Hepatocyte (in vitro differentiated cells): ENCODE data around the gene CHID1. TPM values are rescaled to one million over a fixed set of nuclear protein-coding genes. Genes with fewer than 3 reads are reported as not detected.

Experiments used
- DNase-seq: peaks from one replicate; pipeline ENCODE4 v3.0.0-alpha.2; 2016; ENCODE audit warnings: low spot score
- H2AFZ ChIP-seq: fragments of 200-600 bp; sonication (generic); 2 replicates; pipeline ENCODE4 v1.6.0; 2016; ENCODE audit warnings: antibody characterized with exemption, mild to moderate bottlenecking
- H3K27ac ChIP-seq: fragments of 200-600 bp; sonication (generic); 2 replicates; pipeline ENCODE4 v1.5.1; 2016; ENCODE audit warnings: mild to moderate bottlenecking
- H3K27me3 ChIP-seq: fragments of 200-600 bp; sonication (generic); 2 replicates; pipeline ENCODE4 v1.6.1; 2016
- H3K36me3 ChIP-seq: fragments of 200-600 bp; sonication (generic); replicated peaks from 2 replicates; pipeline ENCODE4 v1.5.1; 2016; ENCODE audit warnings: low read depth; ENCODE audit not compliant: insufficient read depth
- H3K4me1 ChIP-seq: fragments of 200-600 bp; sonication (generic); 2 replicates; pipeline ENCODE4 v1.5.1; 2016; ENCODE audit warnings: mild to moderate bottlenecking, moderate library complexity; ENCODE audit not compliant: insufficient read depth
- H3K4me2 ChIP-seq: fragments of 200-600 bp; sonication (generic); 2 replicates; pipeline ENCODE4 v1.6.0; 2016
- H3K4me3 ChIP-seq: fragments of 200-600 bp; sonication (generic); 2 replicates; pipeline ENCODE4 v1.5.1; 2016; ENCODE audit warnings: mild to moderate bottlenecking
- H3K79me2 ChIP-seq: fragments of 200-600 bp; sonication (generic); 2 replicates; pipeline ENCODE4 v1.6.0; 2017; ENCODE audit warnings: mild to moderate bottlenecking
- H3K9me2 ChIP-seq: fragments of 200-600 bp; sonication (generic); replicated peaks from 2 replicates; pipeline ENCODE4 v1.6.0; 2017; ENCODE audit warnings: mild to moderate bottlenecking; ENCODE audit not compliant: insufficient read depth
- H3K9me3 ChIP-seq: fragments of 200-600 bp; sonication (generic); 2 replicates; pipeline ENCODE4 v1.5.1; 2016; ENCODE audit warnings: low read depth, mild to moderate bottlenecking
- H4K20me1 ChIP-seq: fragments of 200-600 bp; sonication (generic); 2 replicates; pipeline ENCODE4 v1.6.0; 2016; ENCODE audit warnings: mild to moderate bottlenecking; ENCODE audit not compliant: insufficient read depth, poor library complexity, severe bottlenecking
- CTCF ChIP-seq: fragments of 200-600 bp; sonication (generic); IDR thresholded peaks from 2 replicates; pipeline ENCODE4 v1.5.1; 2016; ENCODE audit warnings: antibody characterized with exemption, mild to moderate bottlenecking; ENCODE audit not compliant: poor library complexity
- EZH2 ChIP-seq: fragments of 200-600 bp; sonication (generic); IDR thresholded peaks from 2 replicates; pipeline ENCODE4 v1.6.1; 2016; ENCODE audit warnings: antibody characterized with exemption, mild to moderate bottlenecking, borderline replicate concordance
- EZH2phosphoT487 ChIP-seq: fragments of 200-600 bp; sonication (generic); IDR thresholded peaks from one replicate; pipeline ENCODE4 v1.6.1; 2018; ENCODE audit warnings: antibody characterized with exemption, mild to moderate bottlenecking, low read depth, moderate library complexity; ENCODE audit not compliant: unreplicated experiment, severe bottlenecking
- WGBS: methylation state at CpG from one replicate; pipeline ENCODE4 v1.1.6; 2016; ENCODE audit warnings: low lambda C conversion rate; ENCODE audit errors: missing lambda C conversion rate; 5-methylcytosine and 5-hydroxymethylcytosine counted together
- polyA plus RNA-seq: library from polyadenylated mRNA; unstranded; fragments of >200 nt; fragmentation: Nextera tagmentation; extraction: Ambion mirVana; gene quantifications from 2 replicates; pipeline ENCODE4 v1.2.1, GENCODE V29; 2016
- total RNA-seq: library from RNA; depleted of rRNA; stranded (reverse); fragments of >200 nt; gene quantifications from 2 replicates; pipeline ENCODE4 v1.2.3, GENCODE V29; 2014

CHID1 gene
- total and polyA plus RNA-seq, 2 experiments from 2014 or later = 92.4 to 155 TPM

GRCh38 chr11:844693-845644 is 65.6 kb downstream of the CHID1 start:
- H3K4me2 ChIP-seq = peak overlapping the region; percentile 94
- no peak for TF ChIP-seq EZH2
- H3K9me2 ChIP-seq = no peaks in the 10 kb centered on the region
- peaks cover 16% of the 10 kb centered on the region for H4K20me1 ChIP-seq
- H3K27ac ChIP-seq = peak overlapping the region; percentile 98
- no peak overlapping the region for H3K4me3 ChIP-seq
- H3K4me1 ChIP-seq = peaks cover 53% of the 10 kb centered on the region
- H3K9me3 ChIP-seq = no peaks in the 10 kb centered on the region
- no peaks in the 10 kb centered on the region for H3K36me3 ChIP-seq
- H3K27me3 ChIP-seq = peaks cover under 1% of the 10 kb centered on the region
- DNase-seq = peak; percentile 90
- 60% methylated on average over 26 of the region's 31 CpGs for WGBS
- peaks cover 23% of the 10 kb centered on the region for H3K79me2 ChIP-seq
- no peak overlapping the region for H2AFZ ChIP-seq

GRCh38 chr11:843818-844692 is 66.6 kb downstream of the CHID1 start:
- Histone ChIP-seq H2AFZ (no peak overlapping the region), H3K4me2 (peak overlapping the region; percentile 94), H3K4me1 (peaks cover 49% of the 10 kb centered on the region), H3K36me3 (no peaks in the 10 kb centered on the region), H3K79me2 (peaks cover 25% of the 10 kb centered on the region), H3K9me2 (no peaks in the 10 kb centered on the region), H3K4me3 (peak overlapping the region; percentile 86), H3K27ac (peak overlapping the region; percentile 98), H3K9me3 (no peaks in the 10 kb centered on the region), H3K27me3 (no peaks in the 10 kb centered on the region), H4K20me1 (peaks cover 16% of the 10 kb centered on the region)
- WGBS = 12% methylated on average over 24 of the region's 25 CpGs
- DNase-seq = peak; percentile 81
- TF ChIP-seq CTCF (no peak), EZH2 (no peak), EZH2phosphoT487 (no peak)

- peak overlapping the region; percentile 86 for H3K4me3 ChIP-seq
- no peaks in the 10 kb centered on the region for H3K36me3 ChIP-seq
- 3% methylated on average over 37 of the region's 53 CpGs for WGBS
- H3K9me3 ChIP-seq = no peaks in the 10 kb centered on the region
- peaks cover 41% of the 10 kb centered on the region for H3K4me1 ChIP-seq
- no peak for TF ChIP-seq EZH2
- TF ChIP-seq EZH2phosphoT487 = no peak
- peak; percentile 11 for TF ChIP-seq CTCF
- peaks cover 13% of the 10 kb centered on the region for H4K20me1 ChIP-seq
- DNase-seq = no peak
- peaks cover 25% of the 10 kb centered on the region for H3K79me2 ChIP-seq
- peak overlapping the region; percentile 75 for H2AFZ ChIP-seq
- no peaks in the 10 kb centered on the region for H3K27me3 ChIP-seq
- H3K4me2 ChIP-seq = peak overlapping the region; percentile 94
- peak overlapping the region; percentile 98 for H3K27ac ChIP-seq
- no peaks in the 10 kb centered on the region for H3K9me2 ChIP-seq
Measured at GRCh38 chr11:843086-843734, 67.4 kb downstream of the CHID1 start.
